ENCODE data around the gene PRDM11. TPM values are rescaled to one million over a fixed set of nuclear protein-coding genes. Genes with fewer than 3 reads are reported as not detected.

PRDM11 gene
- total RNA-seq, 2 experiments from 2014 or later = 4.5 to 8.4 TPM

DNA sequence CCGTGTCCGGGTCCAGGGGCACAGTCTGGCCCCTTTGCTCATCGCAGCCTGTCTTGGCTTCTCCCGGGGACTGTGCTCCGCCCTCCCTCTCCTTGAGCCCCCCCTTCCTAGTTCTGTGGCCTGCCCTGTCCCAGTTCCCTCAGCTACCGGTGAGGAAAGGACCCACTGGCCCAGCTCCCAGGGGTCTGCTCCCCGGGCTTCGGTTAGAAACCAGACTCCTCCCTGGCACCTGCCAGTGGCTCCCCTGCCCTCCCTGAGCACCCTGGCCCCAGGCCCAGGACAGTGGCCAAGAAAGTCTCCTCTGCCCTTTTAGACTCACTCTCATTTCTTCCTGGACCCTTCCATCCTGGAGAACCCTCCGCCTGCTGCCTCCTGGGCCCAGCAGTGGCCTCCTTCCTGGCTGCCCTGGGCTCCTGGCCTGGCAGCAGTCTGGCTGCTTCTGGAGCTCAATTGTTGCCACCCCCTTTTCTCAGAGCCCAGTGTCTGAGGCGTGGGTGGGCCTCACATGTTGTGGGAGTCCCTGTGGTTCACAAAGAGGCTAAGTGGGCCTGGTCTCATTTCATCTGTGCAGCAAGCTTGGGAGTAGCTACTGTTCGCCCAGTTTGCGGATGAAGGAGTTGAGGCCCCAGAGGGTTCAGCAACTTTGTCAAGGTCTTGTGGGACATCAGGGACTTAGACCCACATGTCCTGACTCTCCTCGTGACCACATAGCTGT, 12.6 kb downstream of the PRDM11 start:
- H3K36me3 ChIP-seq (ENCODE audit: insufficient read depth, low read length) = no peaks in the 10 kb centered on the region
- CTCF ChIA-PET (ENCODE audit: unreplicated experiment) = no interaction called here
- H3K9me3 ChIP-seq (ENCODE audit: low read length) = no peaks in the 10 kb centered on the region
- H3K9me2 ChIP-seq (ENCODE audit: insufficient read depth, low read length) = no peaks in the 10 kb centered on the region
- POLR2A ChIA-PET = interaction anchor here (1.0 kb wide), 1 partner anchor 26 kb away, joined by 3 read pairs; no protein-coding TSS in a partner anchor
- H3K79me2 ChIP-seq (ENCODE audit: insufficient read depth, low read depth, low read length) = no peaks in the 10 kb centered on the region
- TF ChIP-seq, protein P1, sequence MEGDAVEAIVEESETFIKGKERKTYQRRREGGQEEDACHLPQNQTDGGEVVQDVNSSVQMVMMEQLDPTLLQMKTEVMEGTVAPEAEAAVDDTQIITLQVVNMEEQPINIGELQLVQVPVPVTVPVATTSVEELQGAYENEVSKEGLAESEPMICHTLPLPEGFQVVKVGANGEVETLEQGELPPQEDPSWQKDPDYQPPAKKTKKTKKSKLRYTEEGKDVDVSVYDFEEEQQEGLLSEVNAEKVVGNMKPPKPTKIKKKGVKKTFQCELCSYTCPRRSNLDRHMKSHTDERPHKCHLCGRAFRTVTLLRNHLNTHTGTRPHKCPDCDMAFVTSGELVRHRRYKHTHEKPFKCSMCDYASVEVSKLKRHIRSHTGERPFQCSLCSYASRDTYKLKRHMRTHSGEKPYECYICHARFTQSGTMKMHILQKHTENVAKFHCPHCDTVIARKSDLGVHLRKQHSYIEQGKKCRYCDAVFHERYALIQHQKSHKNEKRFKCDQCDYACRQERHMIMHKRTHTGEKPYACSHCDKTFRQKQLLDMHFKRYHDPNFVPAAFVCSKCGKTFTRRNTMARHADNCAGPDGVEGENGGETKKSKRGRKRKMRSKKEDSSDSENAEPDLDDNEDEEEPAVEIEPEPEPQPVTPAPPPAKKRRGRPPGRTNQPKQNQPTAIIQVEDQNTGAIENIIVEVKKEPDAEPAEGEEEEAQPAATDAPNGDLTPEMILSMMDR (conservative IDR thresholded peaks at IDR 0.05; ENCODE audit: low read length) = no peak
- TF ChIP-seq EZH2phosphoT487 (IDR thresholded peaks at IDR 0.05; ENCODE audit: borderline replicate concordance, low read depth, low read length) = no peak
- intact Hi-C loops (cut with micrococcal nuclease; ENCODE audit: unreplicated experiment) = no loop called here
- no peak overlapping the region for H3K27ac ChIP-seq (ENCODE audit: low read depth, low read length, poor library complexity, severe bottlenecking)
- H3K4me1 ChIP-seq (ENCODE audit: insufficient read depth, low read length, poor library complexity, severe bottlenecking) = no peaks in the 10 kb centered on the region
- H3K4me3 ChIP-seq (ENCODE audit: low read depth, low read length, poor library complexity, severe bottlenecking) = no peak overlapping the region
- no peak overlapping the region for H3K4me2 ChIP-seq (ENCODE audit: low read length)
- H4K20me1 ChIP-seq (ENCODE audit: insufficient read depth, low read length) = peaks cover 3% of the 10 kb centered on the region; the same call in 1 of the 2 replicates
- H2AFZ ChIP-seq (ENCODE audit: low read length) = no peak overlapping the region
- no TSS peak for BruUV-seq (replicated peaks)
- no peak for DNase-seq (ENCODE audit: low spot score)

DNA sequence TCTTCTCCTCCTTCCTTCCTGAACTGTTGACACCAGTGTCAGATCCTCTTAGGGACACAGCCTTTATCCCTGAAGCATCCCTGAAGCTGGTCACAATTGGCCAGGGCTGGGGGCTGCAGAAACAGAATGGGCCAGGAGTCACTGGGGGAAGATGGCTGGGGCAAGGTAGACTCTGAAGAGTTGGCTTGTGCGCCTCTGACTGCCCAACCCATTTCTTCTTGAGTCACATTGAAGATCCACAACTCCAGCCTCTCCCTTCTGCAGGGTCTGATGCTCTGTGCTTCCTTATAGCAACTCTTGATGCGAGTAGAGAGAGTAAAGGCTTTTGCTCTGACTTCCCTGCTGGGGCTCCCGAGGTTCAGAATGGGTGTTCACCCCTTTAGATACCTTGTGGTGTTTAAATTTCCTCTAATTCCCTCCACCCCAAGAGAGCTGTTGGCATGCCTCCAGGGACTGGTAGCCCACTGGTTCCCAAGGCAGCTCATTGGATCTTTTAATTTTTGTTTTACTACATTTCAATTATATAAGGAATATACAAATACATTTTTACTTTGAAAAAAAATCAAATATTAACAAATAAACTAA, 13.4 kb downstream of the PRDM11 start:
- no TSS peak for BruUV-seq (replicated peaks)
- Histone ChIP-seq H3K9me2 (ENCODE audit: insufficient read depth, low read length) (no peaks in the 10 kb centered on the region), H3K4me1 (ENCODE audit: insufficient read depth, low read length, poor library complexity, severe bottlenecking) (no peaks in the 10 kb centered on the region), H3K27ac (ENCODE audit: low read depth, low read length, poor library complexity, severe bottlenecking) (no peak overlapping the region), H4K20me1 (ENCODE audit: insufficient read depth, low read length) (peaks cover 3% of the 10 kb centered on the region; the same call in 1 of the 2 replicates), H3K4me2 (ENCODE audit: low read length) (no peak overlapping the region), H3K36me3 (ENCODE audit: insufficient read depth, low read length) (no peaks in the 10 kb centered on the region), H3K79me2 (ENCODE audit: insufficient read depth, low read depth, low read length) (no peaks in the 10 kb centered on the region), H3K9me3 (ENCODE audit: low read length) (no peaks in the 10 kb centered on the region), H2AFZ (ENCODE audit: low read length) (no peak overlapping the region), H3K4me3 (ENCODE audit: low read depth, low read length, poor library complexity, severe bottlenecking) (no peak overlapping the region)
- no peak for TF ChIP-seq EZH2phosphoT487 (IDR thresholded peaks at IDR 0.05; ENCODE audit: borderline replicate concordance, low read depth, low read length)
- TF ChIP-seq, protein P1 (conservative IDR thresholded peaks at IDR 0.05; ENCODE audit: low read length) = no peak
- ChIA-PET POLR2A (interaction anchor here (1.0 kb wide), 1 partner anchor 25 kb away, joined by 3 read pairs; no protein-coding TSS in a partner anchor), CTCF (ENCODE audit: unreplicated experiment) (no interaction called here)
- no peak for DNase-seq (ENCODE audit: low spot score)
- intact Hi-C loops (cut with micrococcal nuclease; ENCODE audit: unreplicated experiment) = loop anchor here (5.0 kb wide), 1 partner anchor 48 kb away; no protein-coding TSS in a partner anchor

Data from OCI-LY7 (cell line).